ENCODE measurements around the gene TNFAIP8L3.

Gene TNFAIP8L3

GRCh38 chr15:51089699-51090453 lies 4.8 kb downstream of the TNFAIP8L3 start:
- no peak for DNase-seq (ENCODE audit: low spot score)

DNA sequence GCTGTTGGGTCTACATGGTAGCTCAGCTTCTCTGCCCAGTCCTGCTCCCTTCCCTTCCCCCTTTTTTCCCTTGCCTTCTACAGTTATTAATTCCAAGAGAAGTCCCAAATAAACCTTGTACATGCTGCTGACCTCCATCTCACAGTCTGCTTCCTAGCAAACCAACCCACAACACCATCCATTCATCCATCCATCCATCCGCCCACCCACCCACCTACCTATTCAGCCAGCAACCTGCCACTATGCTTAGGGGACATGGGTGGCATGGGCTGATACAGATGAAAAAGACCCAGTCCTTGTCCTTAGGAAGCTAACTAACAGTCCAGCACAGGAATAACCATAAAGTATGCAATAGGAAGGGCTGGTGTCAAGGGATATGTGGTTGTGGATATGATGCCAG lies 5.7 kb downstream of the TNFAIP8L3 start:
- DNase-seq (ENCODE audit: low spot score) = no peak

GRCh38 chr15:51088585-51088984 lies 6.1 kb downstream of the TNFAIP8L3 start:
- DNase-seq (ENCODE audit: low spot score) = no peak

DNA sequence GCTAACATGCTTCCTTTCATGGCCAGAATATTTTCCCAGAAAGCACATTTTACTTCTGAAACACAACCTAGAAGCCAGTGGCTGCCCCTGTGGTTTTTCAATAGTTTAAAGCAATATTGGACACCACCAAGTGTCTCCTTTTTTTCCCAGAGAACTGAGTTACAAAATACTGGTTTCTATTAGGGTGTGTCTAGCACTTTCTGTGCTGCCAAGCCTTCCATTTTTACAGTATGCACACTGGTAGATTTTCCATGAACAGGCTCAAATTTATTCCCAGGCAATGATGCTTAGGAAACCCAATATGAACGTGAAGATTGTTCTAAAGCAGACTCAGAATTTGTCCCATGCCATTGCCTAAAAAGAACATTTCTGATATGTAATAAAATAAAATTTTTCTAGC lies 7.2 kb downstream of the TNFAIP8L3 start:
- DNase-seq (ENCODE audit: low spot score) = no peak

DNA sequence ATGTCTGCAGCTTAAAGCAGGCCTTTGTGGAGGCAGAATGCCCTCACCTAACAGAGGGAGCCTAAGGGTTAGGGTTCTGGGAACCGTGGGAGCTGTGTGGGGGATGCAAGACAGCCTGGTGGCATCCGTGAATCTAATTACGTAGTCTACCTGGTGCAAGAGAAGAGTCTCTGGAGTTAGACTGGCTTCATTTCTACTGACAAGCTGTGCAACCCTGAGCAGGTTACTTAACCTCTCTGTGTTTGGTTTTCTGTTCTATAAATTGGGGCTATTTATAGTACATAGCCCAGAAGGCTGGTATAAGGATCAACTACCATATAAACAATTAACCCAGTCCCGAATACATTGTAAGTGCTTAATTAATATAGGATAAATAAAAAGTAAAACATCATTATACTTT lies 8.3 kb downstream of the TNFAIP8L3 start:
- DNase-seq (ENCODE audit: low spot score) = no peak

DNA sequence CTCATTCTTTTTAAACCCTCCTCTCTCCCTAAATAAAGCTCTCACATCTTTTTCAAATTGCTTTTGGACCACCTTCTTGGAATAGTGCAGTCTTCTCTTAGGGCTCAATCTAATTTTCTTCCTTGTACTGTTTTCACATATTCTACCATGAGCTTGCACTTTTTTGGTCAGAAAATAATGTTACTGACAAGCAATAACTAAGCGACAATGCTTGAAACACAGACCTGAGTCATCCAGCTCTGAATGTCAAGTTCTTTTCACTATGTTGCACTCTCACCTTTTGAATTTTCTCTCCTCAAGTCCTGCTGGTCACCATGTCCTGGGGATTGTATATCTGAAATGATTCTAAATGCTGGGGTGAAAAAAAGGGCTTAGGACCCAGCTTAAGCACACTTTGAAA lies 8.9 kb downstream of the TNFAIP8L3 start:
- DNase-seq (ENCODE audit: low spot score) = no peak

- DNase-seq (ENCODE audit: low spot score) = no peak
Observed at GRCh38 chr15:51083641-51084166, 11.0 kb downstream of the TNFAIP8L3 start.

GRCh38 chr15:51082246-51082645 lies 12.5 kb downstream of the TNFAIP8L3 start:
- no peak for DNase-seq (ENCODE audit: low spot score)

- DNase-seq (ENCODE audit: low spot score) = no peak
Observed at GRCh38 chr15:51080286-51080685, 14.4 kb downstream of the TNFAIP8L3 start.

GRCh38 chr15:51079226-51079625 lies 15.5 kb downstream of the TNFAIP8L3 start:
- DNase-seq (ENCODE audit: low spot score) = peak; percentile 5

GRCh38 chr15:51077221-51078153 lies 17.2 kb downstream of the TNFAIP8L3 start:
- DNase-seq (ENCODE audit: low spot score) = no peak

DNA sequence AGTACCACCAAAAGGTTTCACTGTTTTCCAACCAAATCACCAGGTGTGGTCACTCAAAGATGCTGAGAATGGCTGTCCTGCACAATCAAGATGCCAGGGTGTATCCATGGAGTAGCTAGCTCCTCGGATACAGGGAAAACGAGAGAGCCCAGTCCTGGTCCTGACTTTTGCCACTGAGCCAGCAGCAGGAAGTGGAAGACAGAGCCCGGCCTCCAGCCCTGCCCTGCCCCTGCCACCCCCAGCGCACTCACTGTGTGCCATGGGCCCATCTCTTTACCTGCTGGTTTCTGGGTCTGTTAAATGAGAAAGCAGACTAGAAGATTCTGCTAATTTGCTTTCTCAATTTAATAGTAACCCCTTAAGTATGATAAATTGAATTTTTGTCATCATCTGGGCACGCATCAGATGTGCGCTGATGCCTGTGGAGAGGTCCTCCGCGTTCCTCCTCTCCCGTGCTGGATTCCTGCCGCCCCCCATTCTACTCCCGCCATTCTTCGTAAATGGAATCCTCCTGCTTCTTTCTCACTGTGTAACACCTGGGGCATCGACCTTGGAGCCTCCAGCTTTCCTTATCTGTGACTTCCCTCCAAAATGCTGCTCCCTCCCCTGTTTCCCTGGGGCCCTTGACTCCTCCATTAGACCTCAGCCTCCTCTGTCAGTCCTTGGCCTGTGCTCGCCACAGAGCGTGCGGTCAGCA lies 18.0 kb downstream of the TNFAIP8L3 start:
- DNase-seq (ENCODE audit: low spot score) = no peak

GRCh38 chr15:51075826-51076523 lies 18.7 kb downstream of the TNFAIP8L3 start:
- DNase-seq (ENCODE audit: low spot score) = no peak

DNA sequence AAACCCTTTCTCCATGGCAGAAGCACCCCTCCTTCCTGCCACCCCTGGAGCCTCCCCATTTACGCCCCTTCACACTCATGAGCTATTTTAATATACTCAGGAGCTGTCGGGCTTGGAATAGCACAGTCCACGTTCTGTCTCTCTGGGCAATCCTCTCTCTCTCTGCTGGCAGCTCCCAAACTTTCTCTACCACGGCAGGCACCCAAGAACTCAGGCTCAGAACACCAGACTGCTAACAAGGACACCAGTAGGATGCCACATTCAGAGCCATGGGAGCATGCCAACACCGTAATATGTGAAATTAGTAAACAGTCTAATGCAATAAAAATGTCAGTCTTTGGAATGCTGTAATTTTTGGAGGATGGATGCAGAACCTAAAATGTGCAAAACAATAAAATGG lies 19.3 kb downstream of the TNFAIP8L3 start:
- no peak for DNase-seq (ENCODE audit: low spot score)

DNA sequence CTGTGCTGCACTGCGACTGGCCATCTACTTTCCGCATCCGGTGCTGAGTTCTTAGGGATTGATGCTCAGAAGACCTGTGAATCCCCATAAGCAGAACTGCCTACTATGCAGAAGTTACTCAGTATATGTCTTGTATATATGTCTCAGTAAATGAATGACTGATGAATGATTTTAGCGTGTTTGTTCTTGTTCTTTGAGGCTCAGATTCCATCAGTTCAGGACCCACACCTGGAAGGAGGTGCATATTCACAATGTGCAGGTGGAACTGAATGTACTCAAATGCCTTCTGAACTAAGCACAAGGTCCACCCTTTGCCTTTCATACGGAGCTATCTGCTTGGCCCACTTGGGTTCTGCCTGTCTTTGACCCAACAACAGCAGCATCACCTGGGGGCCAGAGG lies 19.8 kb downstream of the TNFAIP8L3 start:
- DNase-seq (ENCODE audit: low spot score) = no peak

DNA sequence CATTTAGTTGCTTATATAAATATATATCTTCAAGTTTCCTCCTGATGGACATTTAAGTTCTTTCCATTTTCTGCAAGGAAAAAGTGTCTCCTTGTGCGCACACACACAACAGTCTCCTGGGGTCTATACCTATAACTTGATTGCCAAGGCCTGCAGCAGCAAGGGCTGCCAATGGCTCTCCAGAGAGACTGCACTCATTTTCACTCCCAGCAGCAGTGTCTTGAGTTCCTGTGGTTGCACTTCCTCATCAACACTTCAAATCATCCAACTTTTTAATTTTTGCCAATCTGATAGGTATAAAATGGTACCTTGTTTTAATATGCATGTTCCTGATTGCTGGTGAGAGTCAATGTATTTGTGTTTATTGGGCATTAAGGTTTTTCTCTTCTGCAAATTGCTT lies 23.1 kb downstream of the TNFAIP8L3 start:
- no peak for DNase-seq (ENCODE audit: low spot score)

DNA sequence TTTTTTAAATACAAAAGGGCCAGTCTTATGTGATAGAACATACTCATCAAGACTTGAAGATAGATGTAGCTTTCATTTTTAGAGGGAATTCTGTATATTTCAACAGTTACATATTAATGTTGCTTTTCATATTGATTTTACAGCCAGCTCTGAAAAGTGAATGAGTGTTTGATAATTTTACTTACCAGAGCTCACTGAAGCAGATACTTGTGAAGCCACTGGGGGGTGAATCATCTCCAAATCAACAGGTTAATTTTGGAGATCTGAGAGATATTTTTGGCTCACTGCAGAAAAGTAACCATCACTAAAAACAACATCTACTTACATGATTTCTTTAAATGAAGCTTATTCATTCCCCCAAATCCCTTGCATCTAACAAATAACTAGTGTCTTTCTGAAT lies 24.7 kb downstream of the TNFAIP8L3 start:
- DNase-seq (ENCODE audit: low spot score) = no peak

GRCh38 chr15:51067510-51067909 lies 27.2 kb downstream of the TNFAIP8L3 start:
- DNase-seq (ENCODE audit: low spot score) = no peak

DNA sequence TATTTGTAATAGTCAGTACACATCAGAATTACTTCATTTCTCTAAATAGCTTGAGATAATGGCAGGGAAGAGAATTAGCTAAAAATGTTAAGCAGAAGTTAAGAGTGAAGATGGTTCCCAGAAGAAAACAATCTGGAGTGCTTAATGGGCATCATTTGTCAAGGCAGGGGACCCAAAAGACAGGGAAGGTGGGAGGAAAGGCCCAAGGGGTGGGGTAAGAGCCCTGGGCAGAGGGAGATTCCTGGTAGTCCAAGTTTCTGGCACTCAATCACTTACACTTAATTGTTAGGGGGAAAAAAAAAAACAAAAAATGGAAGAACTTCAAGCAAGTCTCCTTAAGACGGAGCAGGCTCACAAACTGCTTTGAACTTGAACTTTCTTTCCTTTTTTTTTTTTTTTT lies 28.9 kb downstream of the TNFAIP8L3 start:
- no peak for DNase-seq (ENCODE audit: low spot score)

- no peak for DNase-seq (ENCODE audit: low spot score)
Observed at GRCh38 chr15:51065261-51065660, 29.4 kb downstream of the TNFAIP8L3 start.

- DNase-seq (ENCODE audit: low spot score) = no peak
Observed at GRCh38 chr15:51062736-51063135, 32.0 kb downstream of the TNFAIP8L3 start.

All from kidney tubule cell (primary cell).